Type B pancreatic cell (in vitro differentiated cells): ENCODE measurements around the gene MDN1. TPM values are rescaled to one million over a fixed set of nuclear protein-coding genes. Genes with fewer than 3 reads are reported as not detected.
"Not testable (repeated sequence)": the region's sequence is repeated elsewhere in the genome, so short reads cannot be mapped to it uniquely, and the experiment has no call there.

Experiments used
- DNase-seq: peaks from one replicate; pipeline ENCODE4 v3.0.0; 2021; ENCODE audit warnings: mixed read lengths; ENCODE audit not compliant: unreplicated experiment; ENCODE audit errors: extremely low spot score
- H3K27ac Mint-ChIP-seq: 2 replicates; pipeline ENCODE4 v1.8.0; 2021; ENCODE audit warnings: mild to moderate bottlenecking, mixed read lengths
- H3K27me3 Mint-ChIP-seq: 2 replicates; pipeline ENCODE4 v1.8.0; 2021; ENCODE audit warnings: mixed read lengths
- H3K36me3 Mint-ChIP-seq: 2 replicates; pipeline ENCODE4 v1.8.0; 2021; ENCODE audit warnings: mixed read lengths
- H3K4me1 Mint-ChIP-seq: one replicate; pipeline ENCODE4 v1.8.0; 2021; ENCODE audit warnings: mixed read lengths; ENCODE audit not compliant: unreplicated experiment
- H3K4me3 Mint-ChIP-seq: 2 replicates; pipeline ENCODE4 v1.8.0; 2021; ENCODE audit warnings: mild to moderate bottlenecking, mixed read lengths
- H3K9me3 Mint-ChIP-seq: 2 replicates; pipeline ENCODE4 v1.8.0; 2021; ENCODE audit warnings: mixed read lengths
- total RNA-seq: library from RNA; stranded (reverse); gene quantifications from 2 replicates; pipeline ENCODE4 v1.2.1, GENCODE V29; 2021; ENCODE audit warnings: low replicate concordance
- TF ChIP-seq, protein P1 (sequence below): fragments of 200-600 bp; sonication (generic); conservative IDR thresholded peaks from 2 replicates; pipeline ENCODE4 v1.5.0; 2021; ENCODE audit warnings: antibody characterized with exemption, mild to moderate bottlenecking

The MDN1 gene
- total RNA-seq, 1 donor from 2014 or later = 43.1 TPM

DNA sequence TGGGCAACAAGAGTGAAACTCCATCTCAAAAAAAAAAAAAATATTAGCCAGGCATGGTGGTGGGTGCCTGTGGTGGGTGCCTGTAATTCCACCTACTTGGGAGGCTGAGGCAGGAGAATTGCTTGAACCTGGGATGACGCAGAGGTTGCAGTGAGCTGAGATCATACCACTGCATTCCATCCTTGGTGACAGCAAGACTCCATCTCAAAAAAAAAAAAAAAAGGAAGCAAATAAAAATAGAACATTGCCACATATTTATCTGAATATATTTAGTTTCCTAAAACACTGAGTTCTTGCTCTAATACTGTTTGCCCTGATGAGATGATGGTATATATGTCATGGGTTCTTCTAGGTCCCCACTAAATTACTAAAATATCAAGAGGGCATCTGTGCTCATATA is 38.4 kb upstream of the MDN1 start:
- no peak overlapping the region for H3K27ac Mint-ChIP-seq
- no peak for DNase-seq
- H3K36me3 Mint-ChIP-seq = peaks cover 33% of the 10 kb centered on the region
- TF ChIP-seq, protein P1, sequence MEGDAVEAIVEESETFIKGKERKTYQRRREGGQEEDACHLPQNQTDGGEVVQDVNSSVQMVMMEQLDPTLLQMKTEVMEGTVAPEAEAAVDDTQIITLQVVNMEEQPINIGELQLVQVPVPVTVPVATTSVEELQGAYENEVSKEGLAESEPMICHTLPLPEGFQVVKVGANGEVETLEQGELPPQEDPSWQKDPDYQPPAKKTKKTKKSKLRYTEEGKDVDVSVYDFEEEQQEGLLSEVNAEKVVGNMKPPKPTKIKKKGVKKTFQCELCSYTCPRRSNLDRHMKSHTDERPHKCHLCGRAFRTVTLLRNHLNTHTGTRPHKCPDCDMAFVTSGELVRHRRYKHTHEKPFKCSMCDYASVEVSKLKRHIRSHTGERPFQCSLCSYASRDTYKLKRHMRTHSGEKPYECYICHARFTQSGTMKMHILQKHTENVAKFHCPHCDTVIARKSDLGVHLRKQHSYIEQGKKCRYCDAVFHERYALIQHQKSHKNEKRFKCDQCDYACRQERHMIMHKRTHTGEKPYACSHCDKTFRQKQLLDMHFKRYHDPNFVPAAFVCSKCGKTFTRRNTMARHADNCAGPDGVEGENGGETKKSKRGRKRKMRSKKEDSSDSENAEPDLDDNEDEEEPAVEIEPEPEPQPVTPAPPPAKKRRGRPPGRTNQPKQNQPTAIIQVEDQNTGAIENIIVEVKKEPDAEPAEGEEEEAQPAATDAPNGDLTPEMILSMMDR = no peak
- H3K4me1 Mint-ChIP-seq = no peaks in the 10 kb centered on the region
- no peak overlapping the region for H3K4me3 Mint-ChIP-seq
- no peaks in the 10 kb centered on the region for H3K9me3 Mint-ChIP-seq
- no peaks in the 10 kb centered on the region for H3K27me3 Mint-ChIP-seq

DNA sequence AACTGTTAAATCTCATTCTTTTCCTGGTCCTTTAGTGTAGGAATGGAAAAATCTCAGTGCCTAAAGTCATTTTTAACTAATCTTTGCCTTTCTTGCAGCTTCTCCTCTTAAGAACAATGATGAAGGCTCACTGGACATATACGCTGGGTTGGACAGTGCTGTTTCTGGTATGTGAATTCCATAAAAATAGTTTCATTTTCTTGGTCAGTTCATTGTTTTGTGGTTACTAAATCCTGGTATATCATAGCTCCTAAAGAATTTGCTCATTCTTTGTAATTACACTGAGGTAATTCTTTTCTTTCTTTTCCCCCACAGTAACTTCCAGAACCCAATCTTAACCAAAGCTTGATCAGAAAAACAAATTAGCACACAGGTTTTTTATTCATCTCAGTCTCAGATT is 33.5 kb upstream of the MDN1 start:
- no peak overlapping the region for H3K27ac Mint-ChIP-seq
- DNase-seq = no peak
- H3K36me3 Mint-ChIP-seq = peaks cover 9% of the 10 kb centered on the region
- TF ChIP-seq, protein P1 = no peak
- no peak overlapping the region for H3K4me3 Mint-ChIP-seq
- no peaks in the 10 kb centered on the region for H3K27me3 Mint-ChIP-seq
- H3K4me1 Mint-ChIP-seq = no peaks in the 10 kb centered on the region
- H3K9me3 Mint-ChIP-seq = no peaks in the 10 kb centered on the region

DNA sequence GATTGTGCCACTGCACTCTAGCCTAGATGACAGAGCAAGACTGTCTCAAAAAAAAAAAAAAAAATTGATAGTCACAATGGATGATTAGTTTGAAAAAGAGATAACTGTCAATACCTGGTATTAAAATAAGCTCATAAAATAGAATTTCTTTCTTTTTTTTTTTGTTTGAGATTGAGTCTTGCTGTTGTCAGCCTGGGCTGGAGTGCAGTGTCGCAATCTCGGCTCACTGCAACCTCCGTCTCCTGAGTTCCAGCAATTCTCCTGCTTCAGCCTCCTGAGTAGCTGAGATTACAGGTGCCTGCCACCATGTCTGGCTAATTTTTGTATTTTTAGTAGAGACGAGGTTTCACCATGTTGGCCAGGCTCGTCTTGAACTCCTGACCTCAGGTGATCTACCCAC is 27.9 kb upstream of the MDN1 start:
- not testable (repeated sequence) for H3K9me3 Mint-ChIP-seq, H3K36me3 Mint-ChIP-seq, H3K4me3 Mint-ChIP-seq, H3K27ac Mint-ChIP-seq, H3K27me3 Mint-ChIP-seq, H3K4me1 Mint-ChIP-seq, DNase-seq

DNA sequence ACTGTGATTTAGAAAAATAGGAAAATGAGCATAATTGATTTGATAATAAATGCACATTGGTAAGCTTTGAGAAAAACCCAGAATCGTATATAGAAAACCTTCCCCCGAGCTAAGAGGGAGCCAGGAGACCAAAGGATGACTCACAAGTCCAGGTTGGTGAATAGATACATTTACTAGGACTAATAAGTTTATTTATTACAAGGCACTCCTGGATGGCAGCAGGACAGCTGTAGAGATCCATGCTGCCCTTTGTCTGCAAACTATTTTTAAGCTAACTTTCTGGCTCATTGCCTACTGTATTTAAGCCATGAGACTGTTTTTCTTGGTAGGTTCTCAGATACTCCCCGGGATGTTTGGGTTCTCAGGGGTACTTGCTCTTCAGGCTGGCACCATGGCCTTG is 23.5 kb upstream of the MDN1 start:
- Mint-ChIP-seq H3K4me3 (no peak overlapping the region), H3K27me3 (no peaks in the 10 kb centered on the region), H3K27ac (no peak overlapping the region), H3K4me1 (peaks cover 17% of the 10 kb centered on the region), H3K36me3 (peaks cover 20% of the 10 kb centered on the region), H3K9me3 (no peaks in the 10 kb centered on the region)
- no peak for DNase-seq
- TF ChIP-seq, protein P1 = no peak

DNA sequence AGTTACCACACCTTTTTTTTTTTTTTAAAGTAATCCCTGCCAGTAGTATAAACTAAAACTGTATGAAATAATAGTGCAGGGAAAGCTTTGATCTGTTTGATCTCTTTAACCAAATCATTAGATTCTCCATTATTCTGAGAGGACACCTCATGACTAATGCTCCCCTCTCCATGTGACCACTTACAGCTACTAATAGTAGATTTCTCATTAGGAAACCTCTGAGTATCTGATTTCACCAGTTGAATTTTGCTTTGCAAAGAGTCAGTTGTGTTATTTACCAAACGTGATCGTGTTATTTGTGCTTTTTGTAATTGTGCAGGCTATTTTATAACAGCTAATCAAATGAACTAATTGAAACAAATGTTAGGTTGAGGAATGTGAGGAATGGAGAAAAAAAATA is 22.6 kb upstream of the MDN1 start:
- H3K9me3 Mint-ChIP-seq = no peaks in the 10 kb centered on the region
- TF ChIP-seq, protein P1 = no peak
- H3K27me3 Mint-ChIP-seq = no peaks in the 10 kb centered on the region
- H3K27ac Mint-ChIP-seq = no peak overlapping the region
- DNase-seq = no peak
- H3K4me1 Mint-ChIP-seq = peaks cover 17% of the 10 kb centered on the region
- H3K36me3 Mint-ChIP-seq = peaks cover 17% of the 10 kb centered on the region
- no peak overlapping the region for H3K4me3 Mint-ChIP-seq

DNA sequence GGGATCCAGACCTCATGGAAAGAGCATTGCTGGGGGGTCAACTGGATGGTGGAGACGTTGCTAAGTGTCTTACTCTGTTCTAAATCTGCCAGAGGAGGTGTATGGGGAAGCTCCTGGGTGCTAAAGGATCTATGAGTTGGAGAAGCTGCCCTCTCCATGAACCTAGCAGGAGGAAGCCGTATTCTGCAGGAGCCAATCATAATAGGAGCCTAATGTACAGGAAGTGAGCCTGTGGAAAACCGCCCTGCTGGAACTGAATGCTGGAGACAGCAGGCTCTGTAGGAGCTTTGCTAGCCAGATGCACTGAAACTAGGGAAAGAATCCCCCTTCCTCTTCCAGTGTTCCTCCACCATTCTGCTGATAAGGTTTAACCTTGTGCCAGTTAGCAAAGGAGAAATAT is 20.9 kb upstream of the MDN1 start:
- TF ChIP-seq, protein P1 = no peak
- Mint-ChIP-seq H3K9me3 (no peaks in the 10 kb centered on the region), H3K4me3 (peak overlapping the region; percentile 28), H3K4me1 (peaks cover 17% of the 10 kb centered on the region), H3K27me3 (no peaks in the 10 kb centered on the region), H3K27ac (peak overlapping the region; percentile 69), H3K36me3 (peaks cover 26% of the 10 kb centered on the region)
- DNase-seq = no peak
